C4-2B (cell line): ENCODE data around the gene ELMO2.

Experiments
- ZFX ChIP-seq: fragments of 450-650 bp; IDR thresholded peaks from 2 replicates; pipeline ENCODE4 v1.6.1; 2017
- TF ChIP-seq, protein P1 (sequence below): fragments of 450-650 bp; conservative IDR thresholded peaks from 2 replicates; pipeline ENCODE4 v1.5.1; 2017; ENCODE audit warnings: mild to moderate bottlenecking

DNA sequence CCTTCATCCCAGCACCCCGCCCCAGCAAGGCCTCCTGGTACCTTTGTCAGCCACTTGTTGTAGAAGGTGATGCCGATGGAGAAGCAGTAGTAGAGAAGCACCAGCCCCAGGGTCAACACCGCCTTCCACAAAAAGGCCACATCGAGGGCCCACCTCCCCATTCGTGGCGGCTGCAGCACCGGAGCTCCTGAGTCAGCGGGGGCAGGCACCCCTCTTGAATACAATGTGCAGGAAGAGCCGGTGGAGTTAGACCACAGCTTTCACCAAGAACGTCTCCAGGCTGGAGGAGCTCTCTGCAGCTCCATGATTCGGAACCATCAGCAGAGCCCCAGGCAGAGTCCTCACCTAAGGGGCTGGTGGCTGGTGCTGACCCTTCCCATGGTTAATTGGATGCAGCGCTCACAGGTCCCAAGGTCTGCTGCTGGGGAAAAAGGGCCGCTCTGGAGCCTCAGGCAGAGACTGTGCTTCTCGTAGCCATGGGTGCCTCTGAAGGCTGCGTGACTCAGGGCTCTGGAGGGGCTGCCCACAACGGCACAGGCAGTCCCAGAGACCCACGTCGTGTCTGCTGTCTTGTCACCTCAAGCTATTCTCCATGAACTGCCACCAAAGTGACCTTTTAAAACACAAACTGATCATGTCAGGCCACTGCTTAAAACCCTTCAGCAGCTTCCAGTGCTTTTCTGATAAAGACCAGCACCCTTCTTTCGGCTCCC, 47.9 kb downstream of the ELMO2 start:
- TF ChIP-seq, protein P1, sequence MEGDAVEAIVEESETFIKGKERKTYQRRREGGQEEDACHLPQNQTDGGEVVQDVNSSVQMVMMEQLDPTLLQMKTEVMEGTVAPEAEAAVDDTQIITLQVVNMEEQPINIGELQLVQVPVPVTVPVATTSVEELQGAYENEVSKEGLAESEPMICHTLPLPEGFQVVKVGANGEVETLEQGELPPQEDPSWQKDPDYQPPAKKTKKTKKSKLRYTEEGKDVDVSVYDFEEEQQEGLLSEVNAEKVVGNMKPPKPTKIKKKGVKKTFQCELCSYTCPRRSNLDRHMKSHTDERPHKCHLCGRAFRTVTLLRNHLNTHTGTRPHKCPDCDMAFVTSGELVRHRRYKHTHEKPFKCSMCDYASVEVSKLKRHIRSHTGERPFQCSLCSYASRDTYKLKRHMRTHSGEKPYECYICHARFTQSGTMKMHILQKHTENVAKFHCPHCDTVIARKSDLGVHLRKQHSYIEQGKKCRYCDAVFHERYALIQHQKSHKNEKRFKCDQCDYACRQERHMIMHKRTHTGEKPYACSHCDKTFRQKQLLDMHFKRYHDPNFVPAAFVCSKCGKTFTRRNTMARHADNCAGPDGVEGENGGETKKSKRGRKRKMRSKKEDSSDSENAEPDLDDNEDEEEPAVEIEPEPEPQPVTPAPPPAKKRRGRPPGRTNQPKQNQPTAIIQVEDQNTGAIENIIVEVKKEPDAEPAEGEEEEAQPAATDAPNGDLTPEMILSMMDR: no peak
- TF ChIP-seq ZFX: no peak
